NB4 (cell line): Measurements from ENCODE around the gene SLC46A2.

Experiments
- DNase-seq: peaks from one replicate; pipeline ENCODE4 v3.0.0; 2010; ENCODE audit warnings: low read depth
- H3K4me3 ChIP-seq: one replicate; pipeline ENCODE4 v1.5.1; 2011; ENCODE audit warnings: mild to moderate bottlenecking, low read depth, low read length, moderate library complexity
- CTCF ChIP-seq: IDR thresholded peaks from one replicate; pipeline ENCODE4 v1.5.1; 2012; ENCODE audit warnings: low read depth, low read length
- MAX ChIP-seq: IDR thresholded peaks from 2 replicates; pipeline ENCODE4 v1.6.1; 2011; ENCODE audit warnings: low read depth, low read length
- MYC ChIP-seq: IDR thresholded peaks from 2 replicates; pipeline ENCODE4 v1.6.1; 2011; ENCODE audit warnings: low read depth, low read length
- POLR2A ChIP-seq: IDR thresholded peaks from 2 replicates; pipeline ENCODE4 v1.6.1; 2011; ENCODE audit warnings: mild to moderate bottlenecking; ENCODE audit not compliant: insufficient read length; ENCODE audit errors: extremely low read depth

SLC46A2 gene

DNA sequence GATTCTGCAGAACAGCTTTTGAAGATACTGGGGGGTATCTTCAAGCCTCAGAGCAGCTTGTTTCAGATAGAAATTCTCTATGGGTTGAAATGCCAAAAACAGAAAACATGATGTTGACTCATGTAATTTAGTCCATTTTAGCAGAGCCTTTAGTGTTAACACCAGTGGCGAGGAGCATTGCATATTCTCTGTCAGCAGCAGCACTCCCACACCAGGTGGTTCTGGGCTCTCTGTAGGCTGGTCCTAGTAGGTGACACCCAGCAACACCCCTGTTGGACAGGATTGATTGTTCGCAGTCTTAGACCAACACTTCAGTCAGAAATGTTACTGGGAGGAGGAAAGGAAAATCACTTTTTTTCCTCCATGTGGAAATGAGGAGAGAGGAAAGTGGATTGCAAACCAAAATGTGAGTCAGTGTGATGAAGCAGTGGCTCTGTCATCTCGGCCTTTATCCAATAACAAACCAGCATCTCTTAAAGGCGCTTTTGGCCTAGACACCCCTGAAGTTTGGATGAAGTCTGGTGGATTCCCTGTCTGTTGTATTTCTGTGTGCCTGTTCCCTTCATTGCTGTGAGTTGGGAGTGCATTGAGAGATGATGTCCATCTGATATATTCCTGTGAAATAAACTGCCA is 16.8 kb downstream of the SLC46A2 start:
- no peak for DNase-seq
- no peak for TF ChIP-seq CTCF
- TF ChIP-seq MYC: no peak
- no peak for TF ChIP-seq MAX
- TF ChIP-seq POLR2A: no peak

DNA sequence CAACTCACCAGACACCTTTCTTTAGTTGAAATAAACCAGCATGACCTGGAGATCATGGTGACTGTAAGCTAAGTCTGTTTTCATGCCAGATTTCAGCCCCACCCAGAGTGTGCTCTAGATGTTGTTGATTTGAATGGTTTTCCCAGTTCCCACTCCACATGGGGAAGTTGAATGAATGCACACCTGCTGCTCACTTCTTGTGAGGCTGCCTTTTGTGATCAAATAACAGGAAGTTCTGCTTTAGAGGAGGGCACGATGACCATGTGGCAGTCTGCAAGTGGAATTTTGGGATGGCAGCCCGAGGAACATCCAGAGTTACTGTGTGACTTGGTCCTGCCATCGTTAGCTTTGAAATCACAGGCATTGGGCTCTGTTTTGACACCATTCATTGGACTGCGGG is 18.7 kb downstream of the SLC46A2 start:
- TF ChIP-seq MYC (no peak), POLR2A (no peak), MAX (no peak), CTCF (no peak)
- H3K4me3 ChIP-seq: no peak overlapping the region
- peak; percentile 14 for DNase-seq

More for the DNA sequence above, 16.8 kb downstream of the SLC46A2 start:
- H3K4me3 ChIP-seq: no peak overlapping the region

DNA sequence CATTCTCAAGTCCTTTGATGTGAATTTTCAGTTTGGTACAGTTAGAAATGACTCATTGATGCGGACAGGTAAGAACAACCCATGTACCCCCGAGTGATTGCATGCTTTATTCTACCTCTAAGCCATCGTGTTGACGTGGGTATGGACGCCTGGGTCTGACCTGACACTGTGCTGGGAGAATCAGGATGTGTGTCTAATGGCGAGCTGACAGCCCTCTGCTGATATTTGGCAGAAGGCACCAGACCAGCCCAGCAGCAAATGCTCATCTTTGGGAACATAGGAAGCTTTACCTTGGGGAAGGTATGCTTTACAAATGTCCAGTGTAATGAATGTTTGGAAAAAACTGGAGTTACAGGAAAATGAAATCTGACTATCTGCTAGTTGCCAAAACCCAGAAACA is 20.1 kb downstream of the SLC46A2 start:
- TF ChIP-seq MAX (no peak), CTCF (no peak), POLR2A (no peak), MYC (no peak)
- H3K4me3 ChIP-seq: no peak overlapping the region
- no peak for DNase-seq

- TF ChIP-seq CTCF: no peak
- no peak for TF ChIP-seq MYC
- TF ChIP-seq MAX: no peak
- no peak for TF ChIP-seq POLR2A
- DNase-seq: no peak
- no peak overlapping the region for H3K4me3 ChIP-seq
These were observed 20.8 kb downstream of the SLC46A2 start for GRCh38 chr9:112869917-112870316.

DNA sequence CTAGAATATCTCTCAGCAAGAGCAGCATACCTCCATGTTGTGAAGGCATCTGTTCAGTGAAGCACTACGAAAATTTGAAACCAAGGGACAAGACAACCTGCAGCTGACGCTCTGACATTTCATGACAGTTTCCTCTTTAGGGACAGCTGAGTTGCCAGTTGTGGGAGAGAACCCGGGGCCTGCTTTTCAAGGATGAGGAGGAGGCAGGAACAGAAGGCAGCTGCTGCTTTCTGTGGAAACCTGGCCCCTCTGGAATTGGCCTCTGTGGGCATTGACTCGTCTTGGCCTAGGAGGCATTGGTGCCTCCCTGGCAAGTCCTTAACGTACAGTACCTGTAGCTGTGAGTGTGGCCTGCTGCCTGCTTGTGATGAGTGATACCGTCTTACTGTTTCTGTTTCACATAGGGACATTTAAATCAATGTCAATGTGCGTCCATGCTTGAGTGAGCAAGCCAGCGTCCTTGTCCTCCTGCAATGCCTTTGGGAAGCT is 21.6 kb downstream of the SLC46A2 start:
- H3K4me3 ChIP-seq: no peak overlapping the region

More for the DNA sequence above, 21.6 kb downstream of the SLC46A2 start:
- DNase-seq: no peak
- no peak for TF ChIP-seq CTCF
- no peak for TF ChIP-seq POLR2A
- TF ChIP-seq MAX: no peak
- no peak for TF ChIP-seq MYC
